Measurements from ENCODE around the gene PRKN.

The PRKN gene

GRCh38 chr6:162119341-162119740 lies 608.2 kb downstream of the PRKN start:
- DNase-seq (ENCODE audit: extremely low spot score), result no peak
- CTCF ChIA-PET, result no interaction called here
- TF ChIP-seq SP1 (IDR thresholded peaks at IDR 0.05), result no peak
- TF ChIP-seq ZNF384 (IDR thresholded peaks at IDR 0.05), result no peak
- no peak for TF ChIP-seq BHLHE40 (IDR thresholded peaks at IDR 0.05; ENCODE audit: borderline replicate concordance)
- TF ChIP-seq, protein P1, sequence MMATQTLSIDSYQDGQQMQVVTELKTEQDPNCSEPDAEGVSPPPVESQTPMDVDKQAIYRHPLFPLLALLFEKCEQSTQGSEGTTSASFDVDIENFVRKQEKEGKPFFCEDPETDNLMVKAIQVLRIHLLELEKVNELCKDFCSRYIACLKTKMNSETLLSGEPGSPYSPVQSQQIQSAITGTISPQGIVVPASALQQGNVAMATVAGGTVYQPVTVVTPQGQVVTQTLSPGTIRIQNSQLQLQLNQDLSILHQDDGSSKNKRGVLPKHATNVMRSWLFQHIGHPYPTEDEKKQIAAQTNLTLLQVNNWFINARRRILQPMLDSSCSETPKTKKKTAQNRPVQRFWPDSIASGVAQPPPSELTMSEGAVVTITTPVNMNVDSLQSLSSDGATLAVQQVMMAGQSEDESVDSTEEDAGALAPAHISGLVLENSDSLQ (IDR thresholded peaks at IDR 0.05), result no peak
- no peak for TF ChIP-seq ELF4 (IDR thresholded peaks at IDR 0.05)
- TF ChIP-seq FOXM1 (IDR thresholded peaks at IDR 0.05; ENCODE audit: borderline replicate concordance), result no peak
- no peak for TF ChIP-seq LEF1 (IDR thresholded peaks at IDR 0.05; ENCODE audit: borderline replicate concordance)
- TF ChIP-seq TARDBP (IDR thresholded peaks at IDR 0.05), result no peak
- no peak for TF ChIP-seq HDGF (IDR thresholded peaks at IDR 0.05; ENCODE audit: borderline replicate concordance)
- no peak for TF ChIP-seq FOXK2 (IDR thresholded peaks at IDR 0.05)
- TF ChIP-seq NFRKB (IDR thresholded peaks at IDR 0.05), result no peak
- no peak for TF ChIP-seq L3MBTL2 (conservative IDR thresholded peaks at IDR 0.05)
- TF ChIP-seq SUZ12 (IDR thresholded peaks at IDR 0.05), result no peak
- no peak for TF ChIP-seq FOXA1 (IDR thresholded peaks at IDR 0.05)
- POLR2A ChIA-PET, result no interaction called here

- TF ChIP-seq SUZ12 (IDR thresholded peaks at IDR 0.05), result no peak
- TF ChIP-seq TARDBP (IDR thresholded peaks at IDR 0.05), result no peak
- TF ChIP-seq, protein P1 (IDR thresholded peaks at IDR 0.05), result no peak
- TF ChIP-seq NFRKB (IDR thresholded peaks at IDR 0.05), result no peak
- DNase-seq (ENCODE audit: extremely low spot score), result no peak
- CTCF ChIA-PET, result no interaction called here
- POLR2A ChIA-PET, result no interaction called here
Measured at GRCh38 chr6:162118706-162119105, 608.9 kb downstream of the PRKN start.

GRCh38 chr6:162116902-162117525 lies 610.6 kb downstream of the PRKN start:
- ChIA-PET POLR2A (no interaction called here), CTCF (no interaction called here)
- no peak for TF ChIP-seq FOXK2 (IDR thresholded peaks at IDR 0.05)
- no peak for DNase-seq (ENCODE audit: extremely low spot score)

GRCh38 chr6:162109480-162110050 lies 618.0 kb downstream of the PRKN start:
- ChIA-PET CTCF (interaction anchor here (0.8 kb wide), 1 partner anchor 32 kb away, joined by 3 read pairs; no protein-coding TSS in a partner anchor), POLR2A (no interaction called here)
- no peak for TF ChIP-seq FOXK2 (IDR thresholded peaks at IDR 0.05)
- no peak for TF ChIP-seq FOXM1 (IDR thresholded peaks at IDR 0.05; ENCODE audit: borderline replicate concordance)
- TF ChIP-seq SP1 (IDR thresholded peaks at IDR 0.05), result no peak
- no peak for TF ChIP-seq HDGF (IDR thresholded peaks at IDR 0.05; ENCODE audit: borderline replicate concordance)
- TF ChIP-seq, protein P1 (IDR thresholded peaks at IDR 0.05), result no peak
- no peak for TF ChIP-seq ELF4 (IDR thresholded peaks at IDR 0.05)
- no peak for TF ChIP-seq FOXA1 (IDR thresholded peaks at IDR 0.05)
- no peak for TF ChIP-seq LEF1 (IDR thresholded peaks at IDR 0.05; ENCODE audit: borderline replicate concordance)
- TF ChIP-seq CTBP1 (IDR thresholded peaks at IDR 0.05; ENCODE audit: borderline replicate concordance), result no peak
- TF ChIP-seq TARDBP (IDR thresholded peaks at IDR 0.05), result no peak
- TF ChIP-seq SUZ12 (IDR thresholded peaks at IDR 0.05), result no peak
- no peak for TF ChIP-seq BHLHE40 (IDR thresholded peaks at IDR 0.05; ENCODE audit: borderline replicate concordance)
- TF ChIP-seq L3MBTL2 (conservative IDR thresholded peaks at IDR 0.05), result no peak
- TF ChIP-seq ZNF384 (IDR thresholded peaks at IDR 0.05), result no peak
- TF ChIP-seq ARNT (IDR thresholded peaks at IDR 0.05), result no peak
- TF ChIP-seq NFRKB (IDR thresholded peaks at IDR 0.05), result no peak
- no peak for DNase-seq (ENCODE audit: extremely low spot score)

GRCh38 chr6:162108041-162108440 lies 619.5 kb downstream of the PRKN start:
- ChIA-PET POLR2A (no interaction called here), CTCF (no interaction called here)
- no peak for TF ChIP-seq FOXM1 (IDR thresholded peaks at IDR 0.05; ENCODE audit: borderline replicate concordance)
- TF ChIP-seq TARDBP (IDR thresholded peaks at IDR 0.05), result no peak
- no peak for TF ChIP-seq CTBP1 (IDR thresholded peaks at IDR 0.05; ENCODE audit: borderline replicate concordance)
- TF ChIP-seq ELF4 (IDR thresholded peaks at IDR 0.05), result no peak
- no peak for DNase-seq (ENCODE audit: extremely low spot score)

GRCh38 chr6:162100096-162100495 lies 627.5 kb downstream of the PRKN start:
- POLR2A ChIA-PET, result no interaction called here
- no peak for DNase-seq (ENCODE audit: extremely low spot score)
- TF ChIP-seq, protein P1 (IDR thresholded peaks at IDR 0.05), result no peak
- no peak for TF ChIP-seq NFRKB (IDR thresholded peaks at IDR 0.05)
- no peak for TF ChIP-seq SUZ12 (IDR thresholded peaks at IDR 0.05)
- no peak for TF ChIP-seq HDGF (IDR thresholded peaks at IDR 0.05; ENCODE audit: borderline replicate concordance)
- no peak for TF ChIP-seq L3MBTL2 (conservative IDR thresholded peaks at IDR 0.05)
- CTCF ChIA-PET, result no interaction called here

Measured in HEK293T (cell line).